Measurements from ENCODE around the gene TSPEAR.

DNA sequence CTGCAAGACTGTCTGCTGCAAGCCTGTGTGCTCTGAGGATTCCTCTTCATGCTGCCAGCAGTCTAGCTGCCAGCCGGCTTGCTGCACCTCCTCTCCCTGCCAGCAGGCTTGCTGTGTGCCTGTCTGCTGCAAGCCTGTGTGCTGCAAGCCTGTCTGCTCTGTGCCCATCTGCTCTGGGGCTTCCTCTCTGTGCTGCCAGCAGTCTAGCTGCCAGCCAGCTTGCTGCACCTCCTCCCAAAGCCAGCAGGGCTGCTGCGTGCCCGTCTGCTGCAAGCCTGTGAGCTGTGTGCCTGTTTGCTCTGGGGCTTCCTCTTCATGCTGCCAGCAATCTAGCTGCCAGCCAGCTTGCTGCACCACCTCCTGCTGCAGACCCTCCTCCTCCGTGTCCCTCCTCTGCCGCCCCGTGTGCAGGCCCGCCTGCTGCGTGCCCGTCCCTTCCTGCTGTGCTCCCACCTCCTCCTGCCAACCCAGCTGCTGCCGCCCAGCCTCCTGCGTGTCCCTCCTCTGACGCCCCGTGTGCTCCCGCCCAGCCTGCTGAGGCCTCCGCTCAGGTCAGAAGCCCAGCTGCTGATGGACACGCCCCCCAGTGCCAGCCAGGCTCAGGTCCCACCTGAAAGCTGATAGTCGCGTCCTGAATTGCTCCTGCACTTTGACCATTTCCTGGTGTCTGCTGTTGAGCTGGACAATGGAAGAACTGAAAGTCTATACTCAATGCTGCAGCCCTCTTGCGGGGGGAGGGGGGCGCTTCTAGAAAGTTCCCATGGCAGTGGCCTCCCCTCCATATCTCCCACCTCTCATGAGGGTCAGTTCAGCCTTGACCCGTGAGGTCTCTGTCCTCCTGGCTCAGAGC is 136.7 kb downstream of the TSPEAR start:
- TF ChIP-seq, protein P1, sequence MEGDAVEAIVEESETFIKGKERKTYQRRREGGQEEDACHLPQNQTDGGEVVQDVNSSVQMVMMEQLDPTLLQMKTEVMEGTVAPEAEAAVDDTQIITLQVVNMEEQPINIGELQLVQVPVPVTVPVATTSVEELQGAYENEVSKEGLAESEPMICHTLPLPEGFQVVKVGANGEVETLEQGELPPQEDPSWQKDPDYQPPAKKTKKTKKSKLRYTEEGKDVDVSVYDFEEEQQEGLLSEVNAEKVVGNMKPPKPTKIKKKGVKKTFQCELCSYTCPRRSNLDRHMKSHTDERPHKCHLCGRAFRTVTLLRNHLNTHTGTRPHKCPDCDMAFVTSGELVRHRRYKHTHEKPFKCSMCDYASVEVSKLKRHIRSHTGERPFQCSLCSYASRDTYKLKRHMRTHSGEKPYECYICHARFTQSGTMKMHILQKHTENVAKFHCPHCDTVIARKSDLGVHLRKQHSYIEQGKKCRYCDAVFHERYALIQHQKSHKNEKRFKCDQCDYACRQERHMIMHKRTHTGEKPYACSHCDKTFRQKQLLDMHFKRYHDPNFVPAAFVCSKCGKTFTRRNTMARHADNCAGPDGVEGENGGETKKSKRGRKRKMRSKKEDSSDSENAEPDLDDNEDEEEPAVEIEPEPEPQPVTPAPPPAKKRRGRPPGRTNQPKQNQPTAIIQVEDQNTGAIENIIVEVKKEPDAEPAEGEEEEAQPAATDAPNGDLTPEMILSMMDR (IDR thresholded peaks at IDR 0.05), result peak in 2 of 5 experiments; percentile 15 to 16
- no peak for TF ChIP-seq EP300 (IDR thresholded peaks at IDR 0.05; ENCODE audit: low read depth)
- no peak for TF ChIP-seq POLR2AphosphoS5 (IDR thresholded peaks at IDR 0.05)
